ENCODE data around the gene SH3RF3. TPM values are rescaled to one million over a fixed set of nuclear protein-coding genes. Genes with fewer than 3 reads are reported as not detected.

The SH3RF3 gene
- total RNA-seq, 1 experiment from 2014 or later = 0.32 TPM

DNA sequence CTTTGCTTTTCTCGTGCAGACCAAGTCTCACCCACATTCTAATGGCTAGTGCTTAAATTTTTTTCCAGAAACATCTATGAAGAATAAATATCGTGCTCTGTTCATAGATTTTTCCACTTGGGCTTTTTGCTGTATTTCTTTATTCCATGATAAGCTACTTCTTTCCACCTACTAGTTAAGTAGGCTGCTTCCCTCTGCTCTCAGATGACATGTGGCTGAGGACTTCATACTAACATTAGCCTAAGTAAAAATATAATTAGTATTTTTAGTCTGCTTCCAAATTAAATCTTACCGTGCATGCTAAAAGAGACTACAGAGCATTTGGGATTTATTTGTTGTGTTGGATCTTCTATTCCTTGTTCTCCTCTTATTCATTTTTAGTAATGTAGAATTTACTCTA is 102.4 kb downstream of the SH3RF3 start:
- DNase-seq (ENCODE audit: low read depth, low spot score) = no peak
- in situ Hi-C loops (cut with HindIII; ENCODE audit: low pct_unique_long_range_greater_than_20kb, low sequenced_read_pairs) = no loop called here

DNA sequence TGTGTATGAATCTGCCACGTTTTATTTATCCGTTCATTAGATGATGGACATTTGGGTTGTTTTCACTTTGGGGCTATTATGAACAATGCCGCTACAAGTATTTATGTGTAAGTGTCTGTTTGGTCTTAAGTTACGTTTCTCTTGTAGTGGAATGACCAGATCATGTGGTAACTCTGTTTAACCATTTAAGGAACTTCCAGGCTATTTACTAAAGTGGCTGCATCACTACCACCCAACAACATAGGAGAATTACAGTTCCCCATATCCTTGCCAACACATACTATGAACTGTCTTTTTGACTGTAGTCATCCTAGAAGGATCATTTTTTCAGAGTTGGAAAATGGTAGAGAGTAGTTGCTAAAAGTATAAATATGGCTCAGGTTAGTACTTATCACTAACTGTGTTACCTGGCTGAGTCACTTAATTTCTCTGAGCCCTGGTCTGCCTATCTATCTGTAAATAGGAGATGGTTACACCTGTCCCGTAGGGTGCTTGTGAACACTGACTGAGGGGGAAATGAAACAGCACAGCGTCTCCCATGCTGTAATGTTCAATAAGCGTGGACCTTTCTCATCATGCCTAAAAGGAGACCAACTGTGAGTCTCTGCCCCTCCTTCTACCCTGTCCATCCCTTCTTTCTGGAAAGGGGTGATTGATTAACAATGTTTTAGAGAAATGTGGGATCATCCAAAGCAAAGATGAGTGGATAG is 103.1 kb downstream of the SH3RF3 start:
- in situ Hi-C loops (cut with HindIII; ENCODE audit: low pct_unique_long_range_greater_than_20kb, low sequenced_read_pairs) = no loop called here
- DNase-seq (ENCODE audit: low read depth, low spot score) = no peak

DNA sequence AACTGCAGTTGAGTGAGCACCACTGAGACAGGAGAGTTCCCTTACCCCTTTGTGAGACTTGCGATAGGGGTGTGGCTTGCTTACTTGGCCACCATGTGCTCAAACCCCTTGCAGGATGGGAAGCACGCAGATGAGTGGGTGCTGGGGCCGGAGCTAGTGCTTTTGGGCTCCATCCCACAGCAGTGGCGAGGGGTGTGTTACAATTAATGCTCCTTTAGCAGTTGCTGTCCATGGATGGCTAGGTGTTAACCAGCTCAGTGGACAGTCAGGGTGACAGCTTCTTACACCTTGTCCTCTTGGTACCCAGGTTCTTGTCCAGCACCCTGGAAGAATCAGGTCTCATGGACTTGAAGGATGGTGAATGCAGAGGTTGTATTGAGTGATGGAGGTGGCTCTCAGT is 103.9 kb downstream of the SH3RF3 start:
- DNase-seq (ENCODE audit: low read depth, low spot score) = no peak
- in situ Hi-C loops (cut with HindIII; ENCODE audit: low pct_unique_long_range_greater_than_20kb, low sequenced_read_pairs) = no loop called here

DNA sequence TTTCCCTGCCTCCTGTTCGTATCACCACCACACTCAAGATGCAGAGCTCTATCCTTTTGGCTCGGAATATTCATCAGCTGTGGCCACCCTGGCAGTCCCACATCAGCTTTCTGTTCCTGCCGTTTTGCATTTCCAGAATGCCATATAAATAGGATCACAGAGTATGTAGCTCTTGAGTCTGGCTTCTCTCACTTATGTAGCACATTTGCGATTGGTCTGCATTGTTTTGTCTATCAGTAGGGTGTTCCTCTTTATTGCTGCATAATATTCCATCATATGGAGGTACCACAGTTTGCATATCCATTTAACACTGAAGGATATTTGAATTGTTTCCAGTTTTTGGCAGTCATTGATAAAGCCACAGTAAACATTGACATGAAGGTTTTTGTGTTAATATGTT is 104.6 kb downstream of the SH3RF3 start:
- in situ Hi-C loops (cut with HindIII; ENCODE audit: low pct_unique_long_range_greater_than_20kb, low sequenced_read_pairs) = no loop called here
- no peak for DNase-seq (ENCODE audit: low read depth, low spot score)

DNA sequence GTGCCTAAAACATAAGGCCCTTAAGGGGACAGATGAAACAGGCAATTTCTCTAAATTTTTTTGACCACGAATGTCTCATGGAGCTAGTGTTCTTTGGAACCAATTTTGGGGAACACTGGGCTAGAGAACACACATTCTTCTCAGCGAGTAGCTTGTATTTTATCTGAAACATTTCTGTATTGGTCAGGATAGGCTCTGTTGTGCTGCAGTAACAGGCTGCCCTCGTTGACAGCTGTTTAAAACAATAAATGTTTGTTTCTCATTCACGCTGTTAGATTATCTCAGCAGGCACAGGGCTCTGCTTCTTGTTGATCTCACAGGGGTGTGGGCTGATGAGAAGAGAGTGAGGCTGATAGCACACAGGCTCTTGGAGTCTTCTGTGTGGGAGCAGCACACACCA is 105.3 kb downstream of the SH3RF3 start:
- DNase-seq (ENCODE audit: low read depth, low spot score) = no peak
- in situ Hi-C loops (cut with HindIII; ENCODE audit: low pct_unique_long_range_greater_than_20kb, low sequenced_read_pairs) = no loop called here

DNA sequence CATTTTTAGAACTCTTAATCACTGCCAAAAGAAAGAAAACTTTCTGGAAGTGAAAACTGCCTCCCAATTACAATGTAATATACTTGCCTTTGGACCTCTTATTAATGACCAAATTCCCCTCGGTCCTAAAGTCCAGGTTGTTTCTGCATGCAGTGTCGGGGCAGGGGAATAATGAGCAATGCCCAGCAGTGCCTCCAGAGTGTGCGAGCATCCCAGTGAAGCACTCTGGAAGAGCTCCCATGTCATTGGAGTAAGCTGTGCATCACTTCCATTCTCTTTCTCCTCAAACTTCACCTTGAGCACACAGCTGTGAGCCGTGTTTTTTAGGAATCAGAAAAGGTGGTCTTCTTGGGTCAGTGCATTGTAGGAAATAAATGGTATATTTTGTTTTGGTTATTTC is 107.1 kb downstream of the SH3RF3 start:
- in situ Hi-C loops (cut with HindIII; ENCODE audit: low pct_unique_long_range_greater_than_20kb, low sequenced_read_pairs) = no loop called here
- DNase-seq (ENCODE audit: low read depth, low spot score) = no peak

DNA sequence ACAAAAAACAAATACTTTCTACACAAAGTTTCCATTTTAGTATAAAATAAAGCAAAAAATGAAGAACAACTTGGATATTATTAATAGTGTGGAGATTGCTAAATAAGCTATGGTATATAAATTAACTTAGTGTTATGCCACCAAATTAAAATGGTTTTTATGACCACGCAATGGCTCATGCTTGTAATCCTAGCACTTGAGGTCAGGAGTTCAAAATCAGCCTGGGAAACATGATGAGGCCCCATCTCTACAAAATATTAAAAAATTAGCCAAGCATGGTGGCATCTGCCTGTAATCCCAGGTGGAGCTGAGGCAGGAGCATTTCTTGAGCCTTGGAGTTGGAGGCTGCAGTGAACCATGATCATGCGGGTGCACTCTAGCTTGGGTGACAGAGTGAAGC is 108.8 kb downstream of the SH3RF3 start:
- no peak for DNase-seq (ENCODE audit: low read depth, low spot score)
- in situ Hi-C loops (cut with HindIII; ENCODE audit: low pct_unique_long_range_greater_than_20kb, low sequenced_read_pairs) = no loop called here

DNA sequence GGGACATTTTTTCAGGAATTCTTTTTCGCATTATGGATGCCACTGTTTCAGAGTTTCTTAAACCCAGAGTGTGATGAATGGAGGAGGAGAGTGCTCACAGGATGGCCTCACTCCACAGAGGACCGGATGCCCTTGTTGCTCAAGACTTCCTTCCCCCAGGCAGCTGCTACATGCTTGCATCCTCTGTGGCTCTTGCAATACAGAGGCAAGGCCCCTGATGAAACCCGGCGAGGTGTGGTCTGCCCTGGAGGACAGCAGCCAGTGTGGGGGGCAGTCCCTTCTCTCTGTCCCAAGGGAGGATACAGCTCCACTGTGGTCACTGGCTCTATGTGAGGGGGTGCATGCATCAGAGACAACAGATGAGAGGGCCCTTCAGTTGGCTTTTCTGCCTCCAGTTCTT is 109.6 kb downstream of the SH3RF3 start:
- DNase-seq (ENCODE audit: low read depth, low spot score) = peak; percentile 18
- in situ Hi-C loops (cut with HindIII; ENCODE audit: low pct_unique_long_range_greater_than_20kb, low sequenced_read_pairs) = no loop called here

DNA sequence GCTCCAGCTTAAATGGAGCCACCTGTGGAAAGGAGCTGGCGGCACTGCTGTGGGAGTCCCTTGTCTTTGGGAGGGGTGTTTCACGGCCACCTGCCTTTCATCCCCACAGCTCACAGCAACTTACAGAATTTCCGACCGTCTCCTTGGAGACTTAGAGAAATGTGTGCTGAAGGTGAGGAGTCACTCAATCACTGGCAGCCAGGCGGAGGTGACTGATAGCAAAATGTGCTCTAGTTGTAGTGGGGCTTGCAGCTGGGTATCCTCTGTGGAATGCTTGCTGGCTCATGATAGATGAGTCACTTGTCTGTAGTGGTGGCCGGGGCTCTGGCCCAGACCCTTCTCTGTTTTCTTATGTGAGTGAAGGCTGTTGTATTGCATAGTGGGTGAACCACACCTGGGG is 110.7 kb downstream of the SH3RF3 start:
- DNase-seq (ENCODE audit: low read depth, low spot score) = no peak
- in situ Hi-C loops (cut with HindIII; ENCODE audit: low pct_unique_long_range_greater_than_20kb, low sequenced_read_pairs) = no loop called here

DNA sequence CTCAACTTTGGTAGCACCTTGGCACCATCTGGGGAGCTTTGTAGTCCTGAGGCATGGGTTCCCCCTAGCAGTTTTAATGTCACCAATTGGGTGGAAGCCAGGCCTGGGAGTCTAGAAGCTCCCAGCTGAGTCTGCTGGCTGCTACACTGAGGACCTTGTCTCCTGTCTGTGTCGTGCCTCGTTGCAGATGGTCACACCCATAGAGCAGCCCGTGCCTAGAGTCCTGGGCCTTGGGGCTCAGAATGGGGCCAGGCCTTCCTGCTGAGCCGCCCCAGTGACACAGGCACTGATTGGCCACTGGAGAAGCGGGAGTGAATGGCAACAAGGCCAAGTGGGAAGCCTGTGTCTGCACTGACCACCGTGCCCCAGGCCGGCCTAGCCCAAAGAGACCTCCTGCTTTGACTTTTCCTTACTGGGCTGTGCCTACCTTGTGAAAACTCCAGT is 113.2 kb downstream of the SH3RF3 start:
- DNase-seq (ENCODE audit: low read depth, low spot score) = no peak
- in situ Hi-C loops (cut with HindIII; ENCODE audit: low pct_unique_long_range_greater_than_20kb, low sequenced_read_pairs) = no loop called here

DNA sequence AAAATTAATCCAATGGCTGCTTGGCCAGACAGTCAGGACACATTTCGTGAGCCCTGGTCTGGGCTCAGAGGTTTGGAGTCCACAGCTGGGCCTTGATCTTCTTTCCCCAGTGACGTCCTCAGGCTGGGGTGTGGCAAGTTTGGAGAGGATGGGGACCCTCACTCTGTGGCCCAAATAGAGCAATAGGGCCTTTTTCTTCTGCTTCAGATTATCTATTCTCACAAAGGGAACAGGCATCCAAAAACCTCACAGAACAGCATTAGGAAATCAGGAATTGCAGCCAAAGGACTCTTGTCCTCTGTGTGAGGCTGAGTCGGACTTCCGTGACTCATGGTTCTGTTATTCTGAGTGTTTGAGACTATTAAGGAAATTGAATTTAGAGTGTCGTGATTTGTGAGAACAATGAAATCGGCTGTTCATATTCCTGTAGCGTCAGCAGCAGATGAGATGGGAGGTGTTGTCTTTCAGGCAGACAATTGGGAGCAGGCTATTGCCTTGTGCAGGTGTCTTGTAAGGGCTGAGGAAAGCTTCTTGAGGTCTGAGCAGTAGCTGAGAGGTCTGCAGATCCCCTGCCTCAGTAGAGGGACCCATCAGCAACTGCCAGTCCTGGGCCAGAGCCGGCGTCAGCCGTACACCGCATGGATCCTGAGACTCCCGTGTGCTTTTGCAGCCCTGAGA is 113.8 kb downstream of the SH3RF3 start:
- no peak for DNase-seq (ENCODE audit: low read depth, low spot score)
- in situ Hi-C loops (cut with HindIII; ENCODE audit: low pct_unique_long_range_greater_than_20kb, low sequenced_read_pairs) = no loop called here

DNA sequence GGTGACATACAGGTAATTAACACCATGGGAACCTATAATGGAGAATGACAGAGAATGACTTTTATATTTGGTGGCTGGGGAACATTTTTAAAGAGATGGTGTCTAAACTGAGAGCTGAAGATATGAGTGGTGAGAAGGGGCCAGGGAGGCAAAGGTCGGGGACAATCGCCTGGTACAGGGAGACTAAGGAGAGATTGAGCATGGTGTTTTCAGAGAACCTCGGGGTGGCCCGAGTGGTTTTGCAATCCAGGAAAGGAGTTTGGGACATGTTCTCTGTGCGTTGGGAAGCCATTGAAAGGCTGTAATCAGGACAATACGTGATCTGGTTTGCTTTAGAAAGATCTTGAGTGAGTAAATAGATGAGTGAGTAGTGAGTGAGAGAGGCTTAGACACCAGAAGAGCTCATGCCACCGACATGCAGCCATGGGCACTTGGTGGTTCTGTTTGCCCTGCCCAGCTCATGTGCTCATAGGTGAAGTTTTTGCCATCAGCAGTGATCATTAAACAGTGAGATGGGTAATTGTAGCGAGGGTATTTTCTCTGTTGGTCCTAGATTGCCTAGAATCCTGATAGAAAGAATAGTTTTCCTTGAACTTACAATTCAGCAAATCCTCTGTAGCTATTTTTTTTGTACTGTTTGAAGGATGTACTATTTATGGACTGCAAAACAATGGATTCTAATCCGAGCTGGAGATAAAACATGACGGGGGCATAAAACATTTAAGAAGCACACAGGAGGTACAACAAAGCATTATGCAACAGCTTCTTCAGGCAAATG is 114.7 kb downstream of the SH3RF3 start:
- in situ Hi-C loops (cut with HindIII; ENCODE audit: low pct_unique_long_range_greater_than_20kb, low sequenced_read_pairs) = no loop called here
- no peak for DNase-seq (ENCODE audit: low read depth, low spot score)

DNA sequence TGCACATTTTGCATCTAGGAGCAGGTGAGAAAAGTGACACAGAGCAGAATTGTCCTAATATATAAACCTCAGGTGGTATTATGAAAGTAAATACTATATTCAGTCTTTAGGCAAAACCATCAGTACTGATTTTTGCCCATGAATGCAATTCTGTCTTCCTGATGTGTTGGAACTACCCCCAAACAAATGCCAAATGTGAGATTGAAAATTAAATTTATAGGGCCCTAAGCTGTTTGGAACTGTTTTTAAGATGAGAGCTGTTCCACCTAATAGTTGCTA is 115.2 kb downstream of the SH3RF3 start:
- no peak for DNase-seq (ENCODE audit: low read depth, low spot score)
- in situ Hi-C loops (cut with HindIII; ENCODE audit: low pct_unique_long_range_greater_than_20kb, low sequenced_read_pairs) = no loop called here

DNA sequence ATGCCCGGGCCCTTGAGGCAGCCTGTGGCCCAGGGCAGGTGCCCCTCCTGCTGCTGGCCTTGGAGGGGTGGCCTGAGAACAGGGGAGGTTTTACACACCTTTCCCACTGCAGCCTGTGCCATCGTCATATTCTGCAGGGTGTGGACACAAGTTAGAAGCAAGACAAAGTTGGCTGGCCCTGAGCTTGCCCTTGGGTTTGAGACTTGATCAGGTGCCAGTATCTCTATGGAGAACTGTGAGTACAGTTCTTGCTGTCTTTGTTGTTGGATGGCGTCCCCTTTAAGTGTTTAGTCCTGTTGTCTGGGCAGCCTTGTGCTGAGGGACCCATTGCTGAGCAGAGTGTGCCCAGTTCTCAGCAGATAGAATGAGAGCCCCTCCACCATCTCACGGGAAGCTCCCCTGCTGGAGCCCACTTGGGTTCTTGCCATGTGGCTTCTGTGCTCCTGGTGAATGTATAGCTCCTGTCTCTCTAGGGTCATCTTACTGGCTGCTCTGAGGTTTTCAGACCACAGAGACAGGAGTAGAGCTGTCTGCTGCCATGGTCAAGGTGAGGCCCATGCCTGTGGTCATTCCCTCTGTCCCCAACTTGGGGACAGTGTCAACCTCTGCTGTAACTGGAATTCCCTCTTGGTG is 115.9 kb downstream of the SH3RF3 start:
- no peak for DNase-seq (ENCODE audit: low read depth, low spot score)
- in situ Hi-C loops (cut with HindIII; ENCODE audit: low pct_unique_long_range_greater_than_20kb, low sequenced_read_pairs) = no loop called here

DNA sequence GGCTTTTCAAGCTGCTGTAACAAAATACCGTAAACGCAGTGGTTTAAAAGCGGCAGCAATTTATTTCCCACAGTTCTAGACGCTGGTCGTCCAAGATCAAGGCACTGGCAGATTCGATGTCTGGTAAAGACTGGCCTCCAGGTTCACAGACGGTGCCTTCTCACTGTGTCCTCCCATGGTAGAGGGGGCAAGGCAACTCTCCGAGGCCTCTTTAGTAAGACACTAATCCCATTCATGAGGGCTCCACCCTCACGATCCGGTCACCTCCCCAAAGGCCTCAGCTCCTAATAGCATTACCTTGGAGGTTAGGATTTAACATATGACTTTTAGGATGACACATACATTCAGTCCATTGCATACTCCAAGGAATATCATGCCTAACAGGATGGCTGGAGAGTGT is 117.2 kb downstream of the SH3RF3 start:
- no peak for DNase-seq (ENCODE audit: low read depth, low spot score)
- in situ Hi-C loops (cut with HindIII; ENCODE audit: low pct_unique_long_range_greater_than_20kb, low sequenced_read_pairs) = no loop called here

DNA sequence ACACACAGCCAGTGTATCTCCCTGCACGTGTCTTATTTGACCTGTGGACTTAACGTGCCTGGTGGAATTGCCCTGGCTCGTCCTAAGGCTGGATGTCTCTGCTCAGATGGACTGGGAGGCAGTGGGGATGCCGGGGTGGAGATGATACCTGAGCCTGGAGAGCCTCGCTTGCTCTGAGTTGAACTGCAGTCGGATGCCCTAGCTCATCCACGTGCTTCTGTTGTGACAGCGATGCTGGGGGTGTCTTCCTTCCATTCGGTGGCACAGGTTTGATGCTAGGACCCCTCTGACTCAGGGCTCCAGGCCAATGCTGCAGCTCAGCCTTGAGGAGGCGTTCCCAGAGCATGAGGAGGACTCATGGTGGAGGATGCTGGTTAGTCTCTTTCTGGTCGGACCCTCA is 117.6 kb downstream of the SH3RF3 start:
- in situ Hi-C loops (cut with HindIII; ENCODE audit: low pct_unique_long_range_greater_than_20kb, low sequenced_read_pairs) = no loop called here
- DNase-seq (ENCODE audit: low read depth, low spot score) = no peak

DNA sequence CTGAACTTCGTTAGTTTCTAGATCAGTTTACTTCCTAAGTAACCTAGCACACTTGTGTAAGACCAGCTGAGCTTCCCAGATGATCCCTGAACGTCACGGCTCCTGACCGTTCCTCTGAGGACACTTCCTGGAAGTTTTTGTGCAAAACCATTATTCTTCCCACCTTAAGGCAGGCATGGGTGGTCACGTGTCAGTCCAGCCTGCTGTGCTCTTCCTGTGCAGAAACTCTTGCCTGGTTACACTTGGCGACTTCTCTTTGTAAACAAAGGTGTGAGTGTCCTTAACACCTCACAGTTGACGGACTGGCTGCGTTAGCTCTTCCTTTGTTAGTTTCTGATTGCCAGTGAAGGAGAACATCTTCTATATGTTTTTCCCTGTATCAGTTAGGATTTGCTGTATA is 118.3 kb downstream of the SH3RF3 start:
- peak; percentile 6 for DNase-seq (ENCODE audit: low read depth, low spot score)
- in situ Hi-C loops (cut with HindIII; ENCODE audit: low pct_unique_long_range_greater_than_20kb, low sequenced_read_pairs) = no loop called here

DNA sequence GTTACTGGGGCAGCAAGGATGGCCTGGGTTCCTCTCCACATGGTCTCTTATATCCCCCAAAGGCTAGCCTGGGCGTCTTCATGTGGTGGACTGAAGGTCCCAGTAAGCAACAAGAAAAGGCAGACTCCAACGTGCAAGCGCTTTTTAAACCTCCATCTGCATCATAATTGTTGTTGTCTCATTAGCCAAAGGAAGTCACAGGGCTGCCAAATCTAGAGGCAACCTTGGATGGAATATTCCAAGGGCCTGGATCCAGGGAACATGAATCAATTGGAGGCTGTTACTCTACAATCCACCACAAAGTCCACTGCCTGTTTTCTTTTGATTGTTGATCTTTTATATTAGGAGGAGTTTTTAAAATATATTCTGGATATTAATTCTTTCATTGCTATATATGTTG is 118.8 kb downstream of the SH3RF3 start:
- DNase-seq (ENCODE audit: low read depth, low spot score) = no peak
- in situ Hi-C loops (cut with HindIII; ENCODE audit: low pct_unique_long_range_greater_than_20kb, low sequenced_read_pairs) = no loop called here

DNA sequence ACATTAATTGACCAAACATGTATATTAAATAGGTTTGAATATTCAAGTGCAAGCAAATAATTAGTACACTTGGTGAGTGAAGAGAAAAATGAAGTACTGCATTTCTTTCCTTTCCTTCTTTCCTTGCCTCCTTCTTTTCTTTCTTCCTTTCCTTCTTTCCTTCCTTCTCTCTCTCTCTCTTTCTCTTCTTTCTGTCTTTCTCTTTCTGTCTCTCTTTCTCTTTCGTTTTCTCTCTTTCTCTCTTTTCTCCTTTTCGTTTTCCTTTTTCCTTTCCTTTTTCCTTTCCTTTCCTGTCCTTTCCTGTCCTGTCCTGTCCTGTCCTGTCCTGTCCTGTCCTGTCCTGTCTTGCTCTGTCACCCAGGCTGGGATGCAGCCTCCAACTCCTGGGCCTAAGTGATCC is 119.6 kb downstream of the SH3RF3 start:
- DNase-seq (ENCODE audit: low read depth, low spot score) = no peak
- in situ Hi-C loops (cut with HindIII; ENCODE audit: low pct_unique_long_range_greater_than_20kb, low sequenced_read_pairs) = no loop called here

Measured in SK-MEL-5 (cell line).